Glomerular visceral epithelial cell (primary cell): Measurements from ENCODE around the gene MT1M.
"Not testable (repeated sequence)": the region's sequence is repeated elsewhere in the genome, so short reads cannot be mapped to it uniquely, and the experiment has no call there.

Experiments used
- DNase-seq: peaks from one replicate; pipeline ENCODE4 v3.0.0-alpha.2; 2016; ENCODE audit errors: extremely low spot score

Gene MT1M

DNA sequence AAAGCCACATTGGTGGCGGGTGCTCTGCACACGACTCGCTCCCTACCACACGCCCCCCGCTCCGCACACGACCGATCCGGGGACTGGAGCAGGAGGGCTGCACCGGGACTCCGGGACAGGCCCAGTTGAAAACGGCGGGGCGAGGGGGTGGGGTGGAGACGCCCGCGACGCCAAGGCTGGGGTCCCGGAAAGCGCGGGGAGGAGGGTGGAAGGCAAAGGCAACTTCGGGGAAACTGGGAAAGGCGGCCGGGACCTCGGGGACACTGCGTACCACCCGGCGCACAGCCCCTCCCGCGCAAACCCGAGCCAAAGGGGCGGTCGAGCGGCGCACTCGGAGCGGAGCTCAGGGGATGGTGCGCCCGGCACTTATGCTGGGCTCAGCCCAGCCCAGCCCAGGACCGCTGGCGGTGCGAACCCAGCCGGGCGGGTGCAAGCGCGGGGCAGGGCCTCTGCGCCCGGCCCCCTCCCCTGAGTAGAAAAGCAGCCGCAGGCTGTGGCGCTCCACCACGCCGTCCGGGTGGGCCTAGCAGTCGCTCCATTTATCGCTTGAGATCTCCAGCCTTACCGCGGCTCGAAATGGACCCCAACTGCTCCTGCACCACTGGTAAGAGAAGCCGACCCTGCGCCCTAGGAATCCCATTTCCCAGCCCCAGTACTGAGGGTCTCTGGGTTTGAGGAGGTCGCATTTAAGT is at the start of gene MT1M:
Gene MT1M (plus strand): TSS at position 504 of the 692 bp plus-strand sequence. CDS start 73 bp downstream, at position 577.
- no peak for DNase-seq

- not testable (repeated sequence) for DNase-seq
Measured at GRCh38 chr16:56582911-56583310, 49.5 kb upstream of the MT1M start.

- DNase-seq: no peak
Measured at GRCh38 chr16:56583351-56584168, 48.9 kb upstream of the MT1M start.

GRCh38 chr16:56584276-56584675 is 48.2 kb upstream of the MT1M start:
- no peak for DNase-seq

DNA sequence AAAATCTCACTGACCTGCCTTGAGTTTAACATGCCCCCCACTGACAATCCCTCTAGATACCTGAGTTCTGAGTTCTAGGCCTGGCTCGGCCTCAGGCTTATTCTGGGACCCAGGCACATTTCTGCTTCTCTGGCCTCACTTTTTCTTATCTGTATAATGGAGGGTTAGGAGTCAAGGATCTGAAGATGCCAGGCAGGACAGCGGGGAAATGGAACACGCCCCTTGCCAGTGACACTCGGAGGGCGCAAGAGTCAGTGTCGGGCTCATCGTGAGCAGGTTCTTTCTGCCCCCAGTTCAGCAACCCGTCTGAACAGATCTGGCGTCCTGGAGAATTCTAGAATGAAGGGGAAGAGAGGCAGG is 43.7 kb upstream of the MT1M start:
- DNase-seq: no peak

- DNase-seq: peak; percentile 7
Measured at GRCh38 chr16:56589141-56590039, 43.1 kb upstream of the MT1M start, which contains the start of gene MT3. MT3 (plus strand) TSS chr16:56589528; CDS start chr16:56589591, 63 bp downstream.

DNA sequence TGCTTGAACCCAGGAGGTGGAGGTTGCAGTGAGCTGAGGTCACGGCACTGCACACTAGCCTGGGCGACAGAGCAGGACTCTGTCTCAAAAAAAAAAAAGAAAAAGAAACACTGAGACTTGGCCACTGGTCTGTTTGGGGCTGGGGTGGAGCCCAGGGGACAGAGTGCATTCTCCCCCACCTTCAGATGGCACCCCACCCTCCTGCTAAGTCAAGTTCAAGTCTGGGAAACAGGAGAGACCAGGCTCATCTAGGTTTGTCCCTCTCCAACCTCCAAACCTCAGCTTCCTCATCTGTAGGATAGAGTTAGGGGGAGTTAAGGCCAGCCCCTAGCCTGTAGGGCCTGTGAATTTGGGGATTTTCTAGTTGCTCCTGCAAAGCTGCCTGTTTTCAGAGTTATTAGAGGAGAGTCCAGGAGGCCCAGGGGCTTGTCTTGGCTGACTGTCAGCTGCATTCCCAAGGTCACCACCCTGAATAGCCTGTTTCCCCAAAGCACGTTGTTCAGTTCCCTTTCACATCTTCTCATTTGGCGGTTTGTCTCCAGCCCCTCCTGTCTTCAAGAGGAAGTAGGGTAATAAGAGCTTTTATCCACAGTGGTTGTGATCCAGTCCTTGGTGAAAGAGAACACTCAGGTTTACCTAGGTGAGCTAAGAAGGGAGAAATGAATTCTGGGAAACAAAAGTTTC is 40.9 kb upstream of the MT1M start:
- no peak for DNase-seq

- DNase-seq: no peak
Measured at GRCh38 chr16:56593573-56594291, 38.7 kb upstream of the MT1M start.

- DNase-seq: no peak
Measured at GRCh38 chr16:56594292-56594619, 38.2 kb upstream of the MT1M start.

- peak; percentile 42 for DNase-seq
Measured at GRCh38 chr16:56600398-56600999, 32.0 kb upstream of the MT1M start.

- DNase-seq: no peak
Measured at GRCh38 chr16:56601325-56601724, 31.1 kb upstream of the MT1M start.

DNA sequence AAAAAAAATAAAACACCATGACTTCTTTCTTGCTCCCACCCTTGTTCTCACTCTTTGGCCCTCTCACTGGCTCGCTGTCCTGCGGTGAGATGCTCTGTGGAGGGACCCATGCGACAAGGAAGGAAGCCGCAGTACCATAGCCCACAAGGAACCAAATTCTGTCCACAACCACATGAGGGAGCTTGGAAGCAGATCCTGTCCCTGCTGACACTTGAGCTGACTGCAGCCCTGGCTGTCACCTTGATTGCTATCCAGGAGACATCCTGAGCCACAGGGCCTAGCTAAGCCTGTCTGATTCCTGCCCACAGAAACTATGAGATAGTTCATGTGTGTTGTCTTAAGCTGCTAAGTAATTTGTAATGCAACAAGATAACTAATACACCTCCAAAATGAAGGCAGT is 28.9 kb upstream of the MT1M start:
- peak; percentile 48 for DNase-seq

- DNase-seq: no peak
Measured at GRCh38 chr16:56604966-56605365, 27.5 kb upstream of the MT1M start.

DNA sequence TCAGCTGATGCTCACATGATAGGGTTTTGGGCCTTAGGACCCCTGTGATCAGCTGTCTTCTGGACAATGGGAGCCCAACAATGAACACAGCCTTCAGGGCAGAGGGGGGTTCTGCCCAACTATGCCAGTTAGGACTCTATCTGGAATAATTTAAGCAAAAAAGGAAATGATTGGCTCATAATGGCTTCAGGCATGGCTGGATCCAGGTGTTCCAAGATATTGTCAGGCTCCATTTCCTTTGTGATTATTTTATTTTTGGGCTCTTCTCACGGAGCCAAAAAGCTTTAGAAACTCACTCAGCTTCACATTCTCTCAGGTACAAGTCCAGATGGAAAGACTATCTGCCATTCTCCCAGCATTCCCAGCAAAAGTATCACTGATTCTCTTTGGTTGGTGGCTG is 27.0 kb upstream of the MT1M start:
- no peak for DNase-seq

- peak; percentile 70 for DNase-seq
Measured at GRCh38 chr16:56606071-56606475, 26.4 kb upstream of the MT1M start.

DNA sequence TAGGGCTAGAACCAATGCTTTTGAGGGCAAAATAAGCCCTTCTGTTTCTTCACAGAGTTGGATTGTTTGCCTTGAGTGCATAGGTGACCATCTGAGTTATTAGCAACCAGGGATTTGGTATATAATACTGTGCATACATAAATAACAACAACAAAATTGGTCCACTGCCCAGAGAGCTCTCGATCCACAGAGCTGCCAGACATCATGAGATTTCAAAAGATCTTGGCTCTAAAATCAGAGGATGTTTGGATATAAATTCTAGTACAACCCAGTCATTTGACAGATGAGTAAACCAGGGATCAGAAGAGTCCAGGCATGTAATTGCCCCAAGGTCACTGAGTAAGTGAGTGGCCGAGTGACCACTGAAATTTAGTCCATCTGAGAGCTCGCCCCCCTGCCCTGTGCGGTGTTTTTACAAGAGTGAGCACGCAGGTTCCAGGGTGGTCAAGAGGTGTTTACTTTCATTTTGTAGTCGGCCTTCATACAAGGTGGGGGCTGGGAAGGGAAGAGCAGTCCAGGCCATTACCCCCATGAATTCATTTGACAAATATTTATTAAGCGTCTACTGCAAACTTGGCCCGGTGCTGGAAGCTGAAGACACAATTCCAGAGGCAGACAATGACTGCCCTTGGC is 25.9 kb upstream of the MT1M start:
- peak; percentile 67 for DNase-seq

DNA sequence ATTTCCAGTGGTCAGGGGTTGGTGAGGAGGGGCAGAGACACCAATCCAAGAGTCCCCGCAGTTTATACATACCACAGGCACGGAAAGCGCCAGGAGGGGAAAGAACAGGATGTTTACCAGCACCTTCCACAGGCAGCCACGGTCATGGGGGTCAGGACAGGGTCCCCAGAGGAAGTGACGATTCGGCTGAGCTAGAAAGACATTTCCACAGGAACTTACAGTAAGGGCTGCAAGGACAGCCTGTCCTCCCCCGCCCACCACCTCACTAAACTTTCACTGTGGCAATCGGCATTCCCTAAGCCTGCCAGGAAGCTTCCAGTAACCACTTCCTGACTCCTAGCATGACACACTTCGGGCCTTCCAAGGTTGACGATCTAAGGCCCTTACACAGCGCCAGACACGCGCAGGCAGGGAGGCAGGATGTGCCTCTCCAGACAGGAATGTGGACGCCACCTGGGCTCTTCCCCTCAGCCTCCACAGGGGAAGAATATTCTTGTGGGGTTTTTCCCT is 25.3 kb upstream of the MT1M start:
- peak; percentile 96 for DNase-seq

GRCh38 chr16:56607675-56608042 is 24.8 kb upstream of the MT1M start:
- DNase-seq: no peak

DNA sequence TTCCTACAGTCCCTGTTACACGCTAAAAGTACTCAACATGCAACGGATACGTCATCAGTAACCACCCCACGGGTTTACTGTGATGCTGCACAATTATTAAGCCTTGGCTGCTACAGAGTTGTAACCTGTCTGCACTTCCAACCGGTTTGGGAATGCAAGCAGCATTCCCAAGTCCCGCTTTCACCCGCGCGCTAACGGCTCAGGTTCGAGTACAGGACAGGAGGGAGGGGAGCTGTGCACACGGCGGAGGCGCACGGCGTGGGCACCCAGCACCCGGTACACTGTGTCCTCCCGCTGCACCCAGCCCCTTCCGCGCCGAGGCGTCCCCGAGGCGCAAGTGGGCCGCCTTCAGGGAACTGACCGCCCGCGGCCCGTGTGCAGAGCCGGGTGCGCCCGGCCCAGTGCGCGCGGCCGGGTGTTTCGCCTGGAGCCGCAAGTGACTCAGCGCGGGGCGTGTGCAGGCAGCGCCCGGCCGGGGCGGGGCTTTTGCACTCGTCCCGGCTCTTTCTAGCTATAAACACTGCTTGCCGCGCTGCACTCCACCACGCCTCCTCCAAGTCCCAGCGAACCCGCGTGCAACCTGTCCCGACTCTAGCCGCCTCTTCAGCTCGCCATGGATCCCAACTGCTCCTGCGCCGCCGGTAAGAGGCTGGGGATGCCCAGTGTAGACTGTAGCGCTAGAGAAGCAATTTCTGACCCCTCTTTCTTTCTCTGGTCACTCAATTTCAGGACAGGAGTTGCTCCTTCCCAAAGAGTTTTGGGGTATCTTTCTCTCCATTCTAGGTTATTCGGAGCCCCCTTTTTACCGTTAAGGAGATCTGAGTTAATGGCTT is 24.2 kb upstream of the MT1M start, which contains the start of gene MT2A:
Gene MT2A (plus strand): TSS at position 542 of the 833 bp plus-strand sequence. CDS start 72 bp downstream, at position 614.
- DNase-seq: peak; percentile 97
